Neural progenitor cell (in vitro differentiated cells): ENCODE results near the gene HTR3A. TPM values are rescaled to one million over a fixed set of nuclear protein-coding genes. Genes with fewer than 3 reads are reported as not detected.

Experiments used
- DNase-seq: peaks from one replicate; pipeline ENCODE4 v3.0.0-alpha.2; 2016; ENCODE audit warnings: low spot score
- H2AFZ ChIP-seq: fragments of 200-600 bp; sonication (generic); replicated peaks from 2 replicates; pipeline ENCODE4 v1.6.1; 2016; ENCODE audit warnings: antibody characterized with exemption
- H3F3A ChIP-seq: fragments of 200-600 bp; sonication (generic); 2 replicates; pipeline ENCODE4 v1.6.1; 2016; ENCODE audit warnings: antibody characterized with exemption, low read depth
- H3K27ac ChIP-seq: fragments of 200-600 bp; sonication (generic); 2 replicates; pipeline ENCODE4 v1.5.1; 2016; ENCODE audit warnings: mild to moderate bottlenecking
- H3K27me3 ChIP-seq: fragments of 200-600 bp; sonication (generic); 2 replicates; pipeline ENCODE4 v1.6.1; 2016; ENCODE audit warnings: mild to moderate bottlenecking, moderate library complexity
- H3K36me3 ChIP-seq: fragments of 200-600 bp; sonication (generic); 2 replicates; pipeline ENCODE4 v1.5.1; 2016
- H3K4me1 ChIP-seq: fragments of 200-600 bp; sonication (generic); 2 replicates; pipeline ENCODE4 v1.6.1; 2016; ENCODE audit warnings: mixed run types
- H3K4me2 ChIP-seq: fragments of 200-600 bp; sonication (generic); 2 replicates; pipeline ENCODE4 v1.6.1; 2016
- H3K4me3 ChIP-seq: fragments of 200-600 bp; sonication (generic); 2 replicates; pipeline ENCODE4 v1.5.1; 2016
- H3K79me2 ChIP-seq: fragments of 200-600 bp; sonication (generic); 2 replicates; pipeline ENCODE4 v1.6.1; 2016; ENCODE audit warnings: low read depth
- H3K9ac ChIP-seq: fragments of 200-600 bp; sonication (generic); 2 replicates; pipeline ENCODE4 v1.6.1; 2016
- H3K9me3 ChIP-seq: fragments of 200-600 bp; sonication (generic); 2 replicates; pipeline ENCODE4 v1.5.1; 2016; ENCODE audit warnings: low read depth
- H4K20me1 ChIP-seq: fragments of 200-600 bp; sonication (generic); 2 replicates; pipeline ENCODE4 v1.6.1; 2016; ENCODE audit warnings: low read depth
- H3K27ac Mint-ChIP-seq: 3 replicates; pipeline ENCODE4 v1.8.0; 2021; ENCODE audit warnings: mixed read lengths
- H3K27me3 Mint-ChIP-seq: 2 replicates; pipeline ENCODE4 v1.8.0; 2022; ENCODE audit warnings: low read depth, mild to moderate bottlenecking, inconsistent platforms, moderate library complexity, mixed read lengths; ENCODE audit not compliant: insufficient read depth
- H3K36me3 Mint-ChIP-seq: 3 replicates; pipeline ENCODE4 v1.8.0; 2021; ENCODE audit warnings: mixed read lengths
- H3K4me1 Mint-ChIP-seq: 3 replicates; pipeline ENCODE4 v1.8.0; 2021; ENCODE audit warnings: mixed read lengths
- H3K4me3 Mint-ChIP-seq: 3 replicates; pipeline ENCODE4 v1.8.0; 2021; ENCODE audit warnings: mild to moderate bottlenecking, moderate library complexity, mixed read lengths
- H3K9me3 Mint-ChIP-seq: 3 replicates; pipeline ENCODE4 v1.8.0; 2020; ENCODE audit warnings: mixed read lengths
- CTCF ChIP-seq: fragments of 200-600 bp; sonication (generic); IDR thresholded peaks from 2 replicates; pipeline ENCODE4 v1.5.1; 2017; ENCODE audit warnings: antibody characterized with exemption, mild to moderate bottlenecking
- EZH2 ChIP-seq: fragments of 200-600 bp; sonication (generic); IDR thresholded peaks from 2 replicates; pipeline ENCODE4 v1.6.1; 2017; ENCODE audit warnings: antibody characterized with exemption, mild to moderate bottlenecking, moderate library complexity
- EZH2phosphoT487 ChIP-seq: fragments of 200-600 bp; sonication (generic); IDR thresholded peaks from 2 replicates; pipeline ENCODE4 v1.6.1; 2017; ENCODE audit warnings: antibody characterized with exemption
- total RNA-seq: library from RNA; depleted of rRNA; stranded (reverse); fragments of >200 nt; gene quantifications from 2 replicates; pipeline ENCODE4 v1.2.3, GENCODE V29; 2015; ENCODE audit warnings: low replicate concordance

Gene HTR3A
- total RNA-seq, 1 donor from 2014 or later: not detected

- Histone ChIP-seq H3K9me3 (no peaks in the 10 kb centered on the region), H3K36me3 (no peaks in the 10 kb centered on the region), H4K20me1 (no peaks in the 10 kb centered on the region), H3K4me2 (no peak overlapping the region), H3K4me1 (no peaks in the 10 kb centered on the region), H3K79me2 (no peaks in the 10 kb centered on the region), H3K9ac (no peak overlapping the region), H3F3A (no peaks in the 10 kb centered on the region), H3K4me3 (no peak overlapping the region), H3K27me3 (no peaks in the 10 kb centered on the region), H2AFZ (no peak overlapping the region), H3K27ac (no peak overlapping the region)
- no peak for DNase-seq
- Mint-ChIP-seq H3K27ac (no peak overlapping the region), H3K36me3 (no peaks in the 10 kb centered on the region), H3K4me3 (no peak overlapping the region), H3K4me1 (no peaks in the 10 kb centered on the region), H3K27me3 (peaks cover 4% of the 10 kb centered on the region), H3K9me3 (no peaks in the 10 kb centered on the region)
- TF ChIP-seq CTCF: no peak
- TF ChIP-seq EZH2phosphoT487: no peak
- TF ChIP-seq EZH2: no peak
These were observed 36.5 kb downstream of the HTR3A start for GRCh38 chr11:114011443-114011842.

GRCh38 chr11:114015117-114015516 is 40.2 kb downstream of the HTR3A start:
- H3K79me2 ChIP-seq: no peaks in the 10 kb centered on the region
- no peaks in the 10 kb centered on the region for H3F3A ChIP-seq
- H3K4me1 Mint-ChIP-seq: peaks cover 2% of the 10 kb centered on the region
- H2AFZ ChIP-seq: no peak overlapping the region
- H3K4me3 ChIP-seq: no peak overlapping the region
- H3K27me3 Mint-ChIP-seq: peaks cover 7% of the 10 kb centered on the region
- no peaks in the 10 kb centered on the region for H3K9me3 ChIP-seq
- no peaks in the 10 kb centered on the region for H3K27me3 ChIP-seq
- TF ChIP-seq EZH2: no peak
- no peak for TF ChIP-seq CTCF
- no peak for TF ChIP-seq EZH2phosphoT487
- H3K4me1 ChIP-seq: no peaks in the 10 kb centered on the region
- no peak overlapping the region for H3K9ac ChIP-seq
- H4K20me1 ChIP-seq: no peaks in the 10 kb centered on the region
- H3K27ac Mint-ChIP-seq: no peak overlapping the region
- H3K36me3 ChIP-seq: no peaks in the 10 kb centered on the region
- DNase-seq: no peak
- H3K4me3 Mint-ChIP-seq: no peak overlapping the region
- no peaks in the 10 kb centered on the region for H3K9me3 Mint-ChIP-seq
- H3K36me3 Mint-ChIP-seq: no peaks in the 10 kb centered on the region
- H3K27ac ChIP-seq: no peak overlapping the region
- H3K4me2 ChIP-seq: no peak overlapping the region

- H3K4me3 ChIP-seq: no peak overlapping the region
- H3K27me3 ChIP-seq: no peaks in the 10 kb centered on the region
- H3K4me2 ChIP-seq: no peak overlapping the region
- no peaks in the 10 kb centered on the region for H3K4me1 ChIP-seq
- no peak for DNase-seq
- no peak overlapping the region for H3K27ac Mint-ChIP-seq
- peaks cover 7% of the 10 kb centered on the region for H3K27me3 Mint-ChIP-seq
- H4K20me1 ChIP-seq: no peaks in the 10 kb centered on the region
- no peak overlapping the region for H3K4me3 Mint-ChIP-seq
- no peaks in the 10 kb centered on the region for H3K36me3 ChIP-seq
- H2AFZ ChIP-seq: no peak overlapping the region
- H3K36me3 Mint-ChIP-seq: no peaks in the 10 kb centered on the region
- H3K27ac ChIP-seq: no peak overlapping the region
- no peaks in the 10 kb centered on the region for H3K9me3 Mint-ChIP-seq
- H3K9ac ChIP-seq: no peak overlapping the region
- TF ChIP-seq EZH2phosphoT487: no peak
- TF ChIP-seq CTCF: no peak
- TF ChIP-seq EZH2: no peak
- H3K79me2 ChIP-seq: no peaks in the 10 kb centered on the region
- peaks cover 2% of the 10 kb centered on the region for H3K4me1 Mint-ChIP-seq
- no peaks in the 10 kb centered on the region for H3K9me3 ChIP-seq
- H3F3A ChIP-seq: no peaks in the 10 kb centered on the region
These were observed 42.1 kb downstream of the HTR3A start for GRCh38 chr11:114016986-114017385.
